Measurements from ENCODE around the gene ZGRF1.

DNA sequence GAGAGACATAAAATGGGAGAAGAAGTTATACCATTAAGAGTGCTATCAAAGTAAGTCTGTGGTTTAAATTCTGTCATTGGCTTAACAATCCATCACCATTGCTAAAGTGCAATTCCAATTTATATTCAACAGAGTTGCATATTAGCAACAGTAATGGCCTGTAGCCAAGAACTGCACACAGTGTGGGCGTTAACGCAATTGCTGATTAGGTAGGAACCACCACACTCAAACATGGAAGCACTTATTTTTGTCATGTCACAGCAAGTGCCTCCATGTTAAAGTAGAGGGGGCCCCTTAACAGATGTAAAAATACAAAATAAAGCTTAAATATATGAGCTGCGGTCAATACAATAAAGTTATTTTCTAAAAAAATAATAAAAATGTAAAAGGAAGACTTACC, 11.1 kb upstream of the ZGRF1 start:
- TF ChIP-seq, protein P1, sequence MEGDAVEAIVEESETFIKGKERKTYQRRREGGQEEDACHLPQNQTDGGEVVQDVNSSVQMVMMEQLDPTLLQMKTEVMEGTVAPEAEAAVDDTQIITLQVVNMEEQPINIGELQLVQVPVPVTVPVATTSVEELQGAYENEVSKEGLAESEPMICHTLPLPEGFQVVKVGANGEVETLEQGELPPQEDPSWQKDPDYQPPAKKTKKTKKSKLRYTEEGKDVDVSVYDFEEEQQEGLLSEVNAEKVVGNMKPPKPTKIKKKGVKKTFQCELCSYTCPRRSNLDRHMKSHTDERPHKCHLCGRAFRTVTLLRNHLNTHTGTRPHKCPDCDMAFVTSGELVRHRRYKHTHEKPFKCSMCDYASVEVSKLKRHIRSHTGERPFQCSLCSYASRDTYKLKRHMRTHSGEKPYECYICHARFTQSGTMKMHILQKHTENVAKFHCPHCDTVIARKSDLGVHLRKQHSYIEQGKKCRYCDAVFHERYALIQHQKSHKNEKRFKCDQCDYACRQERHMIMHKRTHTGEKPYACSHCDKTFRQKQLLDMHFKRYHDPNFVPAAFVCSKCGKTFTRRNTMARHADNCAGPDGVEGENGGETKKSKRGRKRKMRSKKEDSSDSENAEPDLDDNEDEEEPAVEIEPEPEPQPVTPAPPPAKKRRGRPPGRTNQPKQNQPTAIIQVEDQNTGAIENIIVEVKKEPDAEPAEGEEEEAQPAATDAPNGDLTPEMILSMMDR (IDR thresholded peaks at IDR 0.05): no peak
- TF ChIP-seq POLR2A (IDR thresholded peaks at IDR 0.05): no peak

Data from uterus (tissue), 2 donors.